BJ (cell line): ENCODE measurements around the gene GTF3A. TPM values are rescaled to one million over a fixed set of nuclear protein-coding genes. Genes with fewer than 3 reads are reported as not detected.

Experiments
- CTCF ChIA-PET: fragments of 350-600 bp; formaldehyde crosslinking; extraction: SDS; loops from one replicate; lab custom pipeline; 2021; ENCODE audit warnings: antibody characterized with exemption, inconsistent platforms; lab: Yijun Ruan, JAX
- POLR2A ChIA-PET: fragments of 300-600 bp; sonication (Branson Sonifier 250); formaldehyde crosslinking; extraction: SDS; loops from one replicate; lab custom pipeline; 2021; ENCODE audit warnings: antibody characterized with exemption; lab: Charles Lee
- DNase-seq: peaks from one replicate; pipeline ENCODE4 v3.0.0-alpha.2; 2011; ENCODE audit warnings: low read depth
- H3K27me3 ChIP-seq: 2 replicates; pipeline ENCODE4 v1.6.0; 2011; ENCODE audit warnings: low read length; ENCODE audit not compliant: control insufficient read depth, insufficient read depth
- H3K36me3 ChIP-seq: 2 replicates; pipeline ENCODE4 v1.5.1; 2011; ENCODE audit warnings: low read length; ENCODE audit not compliant: control insufficient read depth, insufficient read depth
- H3K4me3 ChIP-seq: 2 replicates; pipeline ENCODE4 v1.5.1; 2011; ENCODE audit warnings: low read depth, mild to moderate bottlenecking, control low read depth, low read length
- polyA plus RNA-seq: library from polyadenylated mRNA; depleted of rRNA; stranded (reverse); fragments of >200 nt; gene quantifications from 2 replicates; pipeline ENCODE4 v1.2.3, GENCODE V29; 2011
- TF ChIP-seq, protein P1 (sequence below): IDR thresholded peaks from 2 replicates; pipeline ENCODE4 v1.5.1; 2011; ENCODE audit warnings: low read depth, mild to moderate bottlenecking, control low read depth, inconsistent platforms, low read length, moderate library complexity; ENCODE audit not compliant: insufficient read depth

GTF3A gene
- polyA plus RNA-seq, 1 experiment, result 42.7 TPM

DNA sequence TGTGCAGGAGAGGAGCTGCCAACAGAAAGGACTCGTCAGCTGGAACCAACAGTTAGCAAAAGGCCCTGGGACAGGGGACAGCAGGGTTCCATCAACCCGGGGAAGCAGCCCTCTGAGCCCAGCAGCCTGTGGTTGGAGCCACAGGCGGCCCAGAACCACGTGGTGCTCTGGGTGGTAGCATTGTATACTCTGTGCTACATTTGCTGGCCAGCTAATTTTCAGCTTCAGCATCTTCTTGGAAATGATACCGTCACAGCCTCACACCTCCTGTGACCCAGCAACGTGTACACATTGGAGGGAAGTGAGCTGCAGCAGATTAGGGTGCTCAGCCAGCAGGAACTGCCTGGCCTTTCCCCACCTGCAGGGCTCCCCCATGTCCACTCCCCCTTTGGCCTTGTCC is 39.1 kb downstream of the GTF3A start:
- Histone ChIP-seq H3K36me3 (no peaks in the 10 kb centered on the region), H3K4me3 (no peak overlapping the region), H3K27me3 (peaks cover 2% of the 10 kb centered on the region)
- TF ChIP-seq, protein P1, sequence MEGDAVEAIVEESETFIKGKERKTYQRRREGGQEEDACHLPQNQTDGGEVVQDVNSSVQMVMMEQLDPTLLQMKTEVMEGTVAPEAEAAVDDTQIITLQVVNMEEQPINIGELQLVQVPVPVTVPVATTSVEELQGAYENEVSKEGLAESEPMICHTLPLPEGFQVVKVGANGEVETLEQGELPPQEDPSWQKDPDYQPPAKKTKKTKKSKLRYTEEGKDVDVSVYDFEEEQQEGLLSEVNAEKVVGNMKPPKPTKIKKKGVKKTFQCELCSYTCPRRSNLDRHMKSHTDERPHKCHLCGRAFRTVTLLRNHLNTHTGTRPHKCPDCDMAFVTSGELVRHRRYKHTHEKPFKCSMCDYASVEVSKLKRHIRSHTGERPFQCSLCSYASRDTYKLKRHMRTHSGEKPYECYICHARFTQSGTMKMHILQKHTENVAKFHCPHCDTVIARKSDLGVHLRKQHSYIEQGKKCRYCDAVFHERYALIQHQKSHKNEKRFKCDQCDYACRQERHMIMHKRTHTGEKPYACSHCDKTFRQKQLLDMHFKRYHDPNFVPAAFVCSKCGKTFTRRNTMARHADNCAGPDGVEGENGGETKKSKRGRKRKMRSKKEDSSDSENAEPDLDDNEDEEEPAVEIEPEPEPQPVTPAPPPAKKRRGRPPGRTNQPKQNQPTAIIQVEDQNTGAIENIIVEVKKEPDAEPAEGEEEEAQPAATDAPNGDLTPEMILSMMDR, result no peak
- ChIA-PET CTCF (no interaction called here), POLR2A (no interaction called here)
- DNase-seq, result no peak

- H3K36me3 ChIP-seq, result no peaks in the 10 kb centered on the region
- no peak overlapping the region for H3K4me3 ChIP-seq
- peaks cover 3% of the 10 kb centered on the region for H3K27me3 ChIP-seq
- DNase-seq, result no peak
- TF ChIP-seq, protein P1, result no peak
- ChIA-PET POLR2A (interaction anchor here (0.6 kb wide), 1 partner anchor 34 kb away, joined by 4 read pairs; no protein-coding TSS in a partner anchor), CTCF (interaction anchor here (1.5 kb wide), 1 partner anchor 13 kb away, joined by 4 read pairs; no protein-coding TSS in a partner anchor)
These were observed 41.2 kb downstream of the GTF3A start for GRCh38 chr13:27465611-27466010.

GRCh38 chr13:27466513-27466912 is 42.1 kb downstream of the GTF3A start:
- peaks cover 3% of the 10 kb centered on the region for H3K27me3 ChIP-seq
- DNase-seq, result no peak
- TF ChIP-seq, protein P1, result no peak
- ChIA-PET CTCF (interaction anchor here (1.0 to 1.7 kb wide), 2 partner anchors 91 to 360 kb away, joined by 3 to 4 read pairs; no protein-coding TSS in a partner anchor), POLR2A (no interaction called here)
- H3K4me3 ChIP-seq, result no peak overlapping the region
- H3K36me3 ChIP-seq, result no peaks in the 10 kb centered on the region

- peaks cover 3% of the 10 kb centered on the region for H3K27me3 ChIP-seq
- H3K4me3 ChIP-seq, result no peak overlapping the region
- ChIA-PET POLR2A (no interaction called here), CTCF (no interaction called here)
- TF ChIP-seq, protein P1, result no peak
- no peak for DNase-seq
- H3K36me3 ChIP-seq, result no peaks in the 10 kb centered on the region
These were observed 45.8 kb downstream of the GTF3A start for GRCh38 chr13:27470075-27470820.

- CTCF ChIA-PET, result interaction anchor here (0.6 kb wide), 1 partner anchor 354 kb away, joined by 3 read pairs; no protein-coding TSS in a partner anchor
- TF ChIP-seq, protein P1, result no peak
- no peak for DNase-seq
- Histone ChIP-seq H3K36me3 (no peaks in the 10 kb centered on the region), H3K27me3 (peaks cover 2% of the 10 kb centered on the region), H3K4me3 (no peak overlapping the region)
- POLR2A ChIA-PET, result no interaction called here
These were observed 48.0 kb downstream of the GTF3A start for GRCh38 chr13:27472441-27472840.
